Raji (cell line): ENCODE data around the gene ZSCAN10.
A peak's percentile ranks its signal among the peaks of the same experiment; 100 is the strongest.

ENCODE experiments used
- POLR2A ChIP-seq: IDR thresholded peaks from 2 replicates; pipeline ENCODE4 v1.6.1; 2011; ENCODE audit warnings: low read depth, low read length, control low read depth; ENCODE audit not compliant: insufficient read depth

Gene ZSCAN10

GRCh38 chr16:3118846-3119245 is 19.8 kb upstream of the ZSCAN10 start:
- no peak for TF ChIP-seq POLR2A

GRCh38 chr16:3118204-3118790 is 19.2 kb upstream of the ZSCAN10 start:
- no peak for TF ChIP-seq POLR2A

- TF ChIP-seq POLR2A: no peak
Observed at GRCh38 chr16:3115561-3115960, 16.5 kb upstream of the ZSCAN10 start.

GRCh38 chr16:3115003-3115402 is 15.9 kb upstream of the ZSCAN10 start:
- no peak for TF ChIP-seq POLR2A

- no peak for TF ChIP-seq POLR2A
Observed at GRCh38 chr16:3113765-3114479, 14.8 kb upstream of the ZSCAN10 start.

- no peak for TF ChIP-seq POLR2A
Observed at GRCh38 chr16:3112881-3113574, 13.9 kb upstream of the ZSCAN10 start.

GRCh38 chr16:3112058-3112880 is 13.2 kb upstream of the ZSCAN10 start, which contains the start of gene ZNF205:
TSS of gene ZNF205 (plus strand) at chr16:3112586. CDS start at chr16:3113431, 845 bp downstream.
- TF ChIP-seq POLR2A: no peak

GRCh38 chr16:3106205-3106928 is 7.3 kb upstream of the ZSCAN10 start:
- peak; percentile 72 for TF ChIP-seq POLR2A

GRCh38 chr16:3101841-3102470 is 2.9 kb upstream of the ZSCAN10 start:
- TF ChIP-seq POLR2A: no peak

GRCh38 chr16:3101018-3101840 is 2.1 kb upstream of the ZSCAN10 start:
- TF ChIP-seq POLR2A: no peak

- peak; percentile 41; the same call in 1 of the 2 replicates for TF ChIP-seq POLR2A
Observed at GRCh38 chr16:3099732-3100499, 822 bp upstream of the ZSCAN10 start.

GRCh38 chr16:3099395-3099731 is 269 bp upstream of the ZSCAN10 start:
- no peak for TF ChIP-seq POLR2A

GRCh38 chr16:3097266-3097665 is 1.8 kb downstream of the ZSCAN10 start:
- TF ChIP-seq POLR2A: no peak
